ENCODE results near the gene SHB.

DNA sequence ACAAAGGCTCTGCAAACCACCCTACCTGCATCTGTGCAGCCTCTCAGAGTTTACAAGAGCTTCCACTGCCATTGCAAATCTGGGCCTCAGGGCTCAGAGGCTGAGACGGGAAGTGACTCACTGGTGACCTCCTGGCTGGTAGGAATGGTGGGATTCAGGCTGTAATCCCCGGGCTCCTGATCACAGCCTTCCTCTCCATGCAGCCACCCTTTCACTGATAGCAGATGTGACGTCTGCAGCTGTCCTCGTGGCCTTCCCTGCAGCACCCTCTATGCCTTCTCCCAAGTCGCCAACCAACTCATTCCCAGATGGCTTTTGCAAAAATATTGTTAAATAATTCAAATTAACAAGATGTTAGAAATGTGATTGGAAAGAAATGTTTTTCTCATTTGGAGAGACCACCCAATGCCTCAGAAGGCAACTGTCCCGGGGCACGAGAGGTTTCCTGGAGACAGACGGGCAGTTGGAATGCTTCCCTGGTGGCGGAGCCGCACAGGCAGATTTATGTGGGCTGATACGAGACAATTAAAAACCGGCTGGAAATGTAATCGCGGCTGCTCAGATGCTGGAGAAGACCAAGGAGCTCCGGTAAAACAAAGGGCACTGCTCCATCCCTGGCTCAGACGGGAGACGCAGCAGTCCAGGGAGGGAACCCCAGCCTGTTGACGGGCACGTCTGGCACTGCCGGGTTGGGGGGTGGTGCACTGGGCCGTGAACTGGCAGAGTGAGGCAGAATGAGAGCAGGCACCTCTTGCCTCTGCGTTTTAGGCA lies 130.7 kb downstream of the SHB start:
- TF ChIP-seq, protein P1, sequence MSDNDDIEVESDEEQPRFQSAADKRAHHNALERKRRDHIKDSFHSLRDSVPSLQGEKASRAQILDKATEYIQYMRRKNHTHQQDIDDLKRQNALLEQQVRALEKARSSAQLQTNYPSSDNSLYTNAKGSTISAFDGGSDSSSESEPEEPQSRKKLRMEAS (IDR thresholded peaks at IDR 0.05), result no peak
- no peak for TF ChIP-seq JUNB (IDR thresholded peaks at IDR 0.05)

Data from A549 (cell line).